ENCODE measurements around the gene HCAR3. TPM values are rescaled to one million over a fixed set of nuclear protein-coding genes. Genes with fewer than 3 reads are reported as not detected.

HCAR3 gene
- polyA plus RNA-seq, 1 donor: 0.28 TPM

DNA sequence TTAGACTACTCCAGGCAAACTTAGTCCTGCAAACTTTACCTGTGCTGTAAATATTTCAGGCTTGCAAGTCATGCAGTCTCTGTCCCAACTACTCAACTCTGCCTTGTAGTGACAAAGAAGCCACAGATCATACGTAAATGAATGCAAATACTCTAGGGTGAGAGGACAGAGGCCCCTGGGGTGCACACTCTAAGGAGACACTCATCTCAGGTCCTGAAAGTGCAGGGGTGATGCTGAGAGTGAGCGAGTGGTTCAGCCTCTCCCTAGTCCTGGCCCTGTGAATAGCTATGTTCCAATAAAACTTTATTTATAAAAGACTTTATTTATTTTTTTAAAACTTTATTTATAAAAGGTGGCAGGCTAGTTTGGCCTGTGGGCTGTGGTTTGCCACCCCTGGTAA, 48.3 kb downstream of the HCAR3 start:
- DNase-seq: no peak

DNA sequence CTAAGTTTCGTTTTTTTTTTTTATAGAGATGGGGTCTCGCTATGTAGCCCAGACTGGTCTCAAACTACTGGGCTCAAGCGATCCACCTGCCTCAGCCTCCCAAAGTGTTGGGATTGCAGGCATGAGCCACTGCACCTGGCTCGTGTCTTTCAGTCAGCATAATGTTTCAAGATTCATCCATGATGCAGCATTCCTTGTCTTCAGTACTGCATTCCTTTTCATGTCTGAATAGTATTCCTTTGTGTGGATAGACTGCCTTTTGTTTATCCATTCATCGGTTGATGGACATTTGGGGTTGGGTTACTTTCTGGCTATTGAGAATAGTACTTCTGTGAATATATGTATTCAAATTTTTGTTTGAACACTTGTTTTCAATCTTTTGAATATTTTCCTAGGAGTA, 50.9 kb downstream of the HCAR3 start:
- DNase-seq: no peak

DNA sequence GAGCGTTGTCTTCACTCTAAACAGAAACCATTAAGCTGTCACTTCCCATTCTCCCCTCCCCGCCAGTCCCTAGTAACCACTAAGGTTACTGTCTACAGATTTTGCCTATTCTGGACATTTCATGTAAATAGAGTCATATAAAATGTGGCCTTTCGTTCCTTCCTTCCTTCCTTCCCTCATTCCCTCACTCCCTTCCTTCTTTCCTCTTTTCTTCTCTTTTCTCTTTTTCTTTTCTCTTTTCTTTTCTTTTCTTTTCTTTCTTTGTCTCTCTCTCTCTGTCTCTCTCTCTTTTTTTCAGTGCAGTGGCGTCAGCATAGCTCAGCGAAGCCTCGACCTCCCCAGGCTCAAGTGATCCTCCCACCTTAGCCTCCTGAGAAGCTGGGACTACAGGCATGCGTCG, 51.3 kb downstream of the HCAR3 start:
- no peak for DNase-seq

Other genes starting within 250 kb of the HCAR3 start
- gene ZCCHC8, start 215.9 kb downstream of the HCAR3 start, polyA plus RNA-seq (ENCODE audit: insufficient read length): 24.4 TPM
- 101 TPM for gene RSRC2, start 189.9 kb downstream of the HCAR3 start, polyA plus RNA-seq (ENCODE audit: insufficient read length)
- 20.7 TPM for gene KNTC1, start 189.6 kb downstream of the HCAR3 start, polyA plus RNA-seq (ENCODE audit: insufficient read length)
- 0.67 TPM for gene HCAR2, start 13.5 kb downstream of the HCAR3 start, polyA plus RNA-seq (ENCODE audit: insufficient read length)
- gene HCAR1, start 14.0 kb upstream of the HCAR3 start, polyA plus RNA-seq (ENCODE audit: insufficient read length): 0.32 TPM
- 65.1 TPM for gene DENR, start 36.0 kb upstream of the HCAR3 start, polyA plus RNA-seq (ENCODE audit: insufficient read length)
- 0.80 TPM for gene CCDC62, start 57.8 kb upstream of the HCAR3 start, polyA plus RNA-seq (ENCODE audit: insufficient read length)
- gene HIP1R, start 118.6 kb upstream of the HCAR3 start, polyA plus RNA-seq (ENCODE audit: insufficient read length): 8.7 TPM
- 23.0 TPM for gene VPS37B, start 179.3 kb upstream of the HCAR3 start, polyA plus RNA-seq (ENCODE audit: insufficient read length)
- gene ABCB9, start 249.7 kb upstream of the HCAR3 start, polyA plus RNA-seq (ENCODE audit: insufficient read length): 4.3 TPM